Lung (tissue), 12 donors: ENCODE measurements around the gene RNF215. TPM values are rescaled to one million over a fixed set of nuclear protein-coding genes. Genes with fewer than 3 reads are reported as not detected.

Experiments used
- ATAC-seq: fragments of 200-7000 bp; cut with Tn5 transposase; one replicate; pipeline ENCODE4 v1.9.1; 2020; ENCODE audit warnings: moderate number of reproducible peaks; ENCODE audit not compliant: insufficient read depth, low FRiP score
- DNase-seq, 3 donors: peaks; one replicate each; pipeline ENCODE4 v3.0.0-alpha.2; 2013 to 2017
- H3K27ac ChIP-seq, 2 donors: one replicate each; pipeline ENCODE4 v1.5.1; 2013; ENCODE audit warnings: mild to moderate bottlenecking in 2 of 2, moderate library complexity in 2 of 2, control low read depth in 1 of 2, inconsistent platforms in 1 of 2, low read depth in 1 of 2, low read length in 1 of 2
- H3K27me3 ChIP-seq, 3 donors: one replicate each; pipeline ENCODE4 v1.5.1; 2013; ENCODE audit warnings: low read length in 2 of 3; ENCODE audit not compliant: control insufficient read depth in 3 of 3, insufficient read depth in 3 of 3
- H3K36me3 ChIP-seq, 4 donors: one replicate each; pipeline ENCODE4 v1.5.1; 2013; ENCODE audit warnings: low read length in 4 of 4, mild to moderate bottlenecking in 1 of 4, moderate library complexity in 1 of 4; ENCODE audit not compliant: control insufficient read depth in 4 of 4, insufficient read depth in 4 of 4
- H3K4me1 ChIP-seq, 5 donors: one replicate each; pipeline ENCODE4 v1.5.1; 2013; ENCODE audit warnings: low read length in 5 of 5, mild to moderate bottlenecking in 2 of 5, moderate library complexity in 1 of 5; ENCODE audit not compliant: control insufficient read depth in 5 of 5, insufficient read depth in 5 of 5
- H3K4me3 ChIP-seq: one replicate; pipeline ENCODE4 v1.5.1; 2013; ENCODE audit warnings: mild to moderate bottlenecking, control low read depth, moderate library complexity
- H3K9ac ChIP-seq, 2 donors: one replicate each; pipeline ENCODE4 v1.5.1; 2013; ENCODE audit warnings: low read length in 2 of 2, control low read depth in 1 of 2; ENCODE audit not compliant: insufficient read depth in 1 of 2
- H3K9me3 ChIP-seq, 4 donors: one replicate each; pipeline ENCODE4 v1.5.1; 2013; ENCODE audit warnings: low read length in 3 of 4, mild to moderate bottlenecking in 1 of 4, moderate library complexity in 1 of 4; ENCODE audit not compliant: control insufficient read depth in 4 of 4, insufficient read depth in 3 of 4
- WGBS, 2 donors: extraction: QIAGEN DNeasy Blood & Tissue Kit; methylation state at CpG; one replicate each; pipeline ENCODE4 v1.1.7; 2013; 5-methylcytosine and 5-hydroxymethylcytosine counted together
- polyA plus RNA-seq, 2 donors: library from polyadenylated mRNA; stranded (reverse); fragments of 200-250 nt; gene quantifications; one replicate each; pipeline ENCODE4 v1.2.1, GENCODE V29; 2013
- total RNA-seq, 2 donors: library from RNA; depleted of rRNA in 1 of 2; stranded (reverse); fragments of >200 nt in 1 of 2; gene quantifications; one replicate each; pipeline ENCODE4 v1.2.1, GENCODE V29; 2014 to 2021
- TF ChIP-seq, protein P1 (sequence below): IDR thresholded peaks from 2 replicates; pipeline ENCODE4 v1.5.1; 2012; ENCODE audit warnings: mild to moderate bottlenecking; ENCODE audit errors: control extremely low read depth, extremely low read depth
- donor health status: control.
- donor health status: control.
- donor health status: Bipolar disorder and iron deficiency.
- donor health status: healthy.
- donor health status: DM: yes; HTN: yes; CAD: no.

RNF215 gene
- total and polyA plus RNA-seq, 4 donors = 8.5 to 19.7 (median 9.6) TPM

DNA sequence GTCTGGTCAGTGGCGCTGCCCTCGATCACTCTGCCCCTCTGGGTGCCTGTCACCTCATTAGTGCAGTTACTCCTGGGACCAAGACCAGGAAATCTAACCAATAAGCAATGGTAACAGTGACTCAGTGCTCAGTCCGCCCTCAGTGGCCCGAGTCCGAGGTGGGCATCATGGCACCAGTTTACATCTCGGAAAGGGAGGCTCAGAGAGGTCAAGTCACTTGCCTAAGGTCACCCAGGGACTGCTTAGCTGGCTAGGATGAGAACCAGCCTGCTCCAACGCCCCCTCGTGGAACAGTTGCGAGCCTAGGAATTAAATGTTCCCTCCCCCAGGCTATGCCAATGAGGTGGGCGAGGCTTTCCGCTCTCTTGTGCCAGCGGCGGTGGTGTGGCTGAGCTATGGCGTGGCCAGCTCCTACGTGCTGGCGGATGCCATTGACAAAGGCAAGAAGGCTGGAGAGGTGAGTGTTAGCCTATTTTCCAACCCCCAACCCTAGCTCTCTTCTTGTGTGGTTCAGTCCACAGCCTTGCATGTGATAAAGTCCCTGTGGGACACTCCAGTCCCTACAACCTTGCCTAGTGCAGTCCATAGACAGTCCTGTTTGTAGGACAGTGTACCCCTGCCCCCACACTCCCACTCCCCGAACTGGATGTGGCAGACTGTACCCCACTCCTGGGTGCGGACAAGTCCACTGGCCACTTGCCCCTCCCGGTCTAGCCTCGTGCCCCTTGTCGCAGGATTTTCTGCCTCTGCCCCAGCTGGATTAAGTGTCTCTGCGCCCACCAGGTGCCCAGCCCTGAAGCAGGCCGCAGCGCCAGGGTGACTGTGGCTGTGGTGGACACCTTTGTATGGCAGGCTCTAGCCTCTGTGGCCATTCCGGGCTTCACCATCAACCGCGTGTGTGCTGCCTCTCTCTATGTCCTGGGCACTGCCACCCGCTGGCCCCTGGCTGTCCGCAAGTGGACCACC is 39.5 kb upstream of the RNF215 start:
- no peak overlapping the region for H3K9ac ChIP-seq
- no peaks in the 10 kb centered on the region for H3K36me3 ChIP-seq
- TF ChIP-seq, protein P1, sequence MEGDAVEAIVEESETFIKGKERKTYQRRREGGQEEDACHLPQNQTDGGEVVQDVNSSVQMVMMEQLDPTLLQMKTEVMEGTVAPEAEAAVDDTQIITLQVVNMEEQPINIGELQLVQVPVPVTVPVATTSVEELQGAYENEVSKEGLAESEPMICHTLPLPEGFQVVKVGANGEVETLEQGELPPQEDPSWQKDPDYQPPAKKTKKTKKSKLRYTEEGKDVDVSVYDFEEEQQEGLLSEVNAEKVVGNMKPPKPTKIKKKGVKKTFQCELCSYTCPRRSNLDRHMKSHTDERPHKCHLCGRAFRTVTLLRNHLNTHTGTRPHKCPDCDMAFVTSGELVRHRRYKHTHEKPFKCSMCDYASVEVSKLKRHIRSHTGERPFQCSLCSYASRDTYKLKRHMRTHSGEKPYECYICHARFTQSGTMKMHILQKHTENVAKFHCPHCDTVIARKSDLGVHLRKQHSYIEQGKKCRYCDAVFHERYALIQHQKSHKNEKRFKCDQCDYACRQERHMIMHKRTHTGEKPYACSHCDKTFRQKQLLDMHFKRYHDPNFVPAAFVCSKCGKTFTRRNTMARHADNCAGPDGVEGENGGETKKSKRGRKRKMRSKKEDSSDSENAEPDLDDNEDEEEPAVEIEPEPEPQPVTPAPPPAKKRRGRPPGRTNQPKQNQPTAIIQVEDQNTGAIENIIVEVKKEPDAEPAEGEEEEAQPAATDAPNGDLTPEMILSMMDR = peak; percentile 69
- H3K27ac ChIP-seq = peak overlapping the region; percentile 85 to 88
- no peaks in the 10 kb centered on the region for H3K9me3 ChIP-seq
- ATAC-seq = peak; percentile 22
- H3K27me3 ChIP-seq = no peaks in the 10 kb centered on the region
- peak; percentile 77 to 84 (median 81) for DNase-seq
- H3K4me3 ChIP-seq = no peak overlapping the region
- 51 to 62% methylated on average over 29 of the region's 29 CpGs for WGBS, 2 donors
- H3K4me1 ChIP-seq = peaks cover 11 to 29% (median 15%) of the 10 kb centered on the region in 5 donors

DNA sequence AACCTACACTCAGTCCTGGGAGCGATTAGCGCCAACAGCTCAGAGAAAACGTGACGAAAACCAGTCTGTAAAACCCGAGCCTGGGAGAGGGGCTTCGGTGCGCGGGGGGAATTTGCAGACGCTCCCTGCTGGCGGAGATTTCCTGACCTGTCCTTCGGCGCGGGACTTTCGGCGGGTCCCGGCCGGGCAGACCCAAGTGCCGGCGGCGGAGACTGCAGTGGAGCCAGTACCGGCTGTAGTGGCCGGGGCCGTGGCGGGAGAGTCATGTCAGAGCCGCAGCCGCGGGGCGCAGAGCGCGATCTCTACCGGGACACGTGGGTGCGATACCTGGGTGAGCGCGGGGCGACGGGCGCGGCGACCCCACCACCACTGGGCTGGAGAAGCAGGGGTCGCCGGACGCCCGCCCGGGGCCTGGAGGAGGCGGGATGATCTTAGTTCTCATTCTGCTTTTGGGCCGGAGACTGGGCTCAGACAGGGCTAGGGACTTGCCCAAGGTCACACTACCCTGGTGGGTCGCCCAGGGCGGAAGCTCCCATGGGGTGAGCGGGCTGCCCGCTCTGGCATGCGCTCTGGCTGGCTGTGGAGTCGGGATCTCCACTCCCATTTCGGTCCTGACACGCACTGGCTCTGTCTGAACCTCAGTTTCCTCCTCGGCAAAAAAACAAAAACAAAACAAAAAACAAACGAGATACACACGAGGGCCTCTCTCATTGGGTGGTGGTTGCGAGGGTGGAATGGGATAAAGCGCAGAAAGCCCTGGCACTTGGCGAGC is 38.6 kb upstream of the RNF215 start, which contains the start of gene MTFP1:
MTFP1 (plus strand) TSS at position 153 of the 772 bp plus-strand sequence; CDS start at position 265, 112 bp downstream.
- Histone ChIP-seq H3K4me3 (peak within 1 kb of the TSS; percentile 72), H3K27me3 (no peaks in the 10 kb centered on the region), H3K36me3 (no peaks in the 10 kb centered on the region), H3K27ac (peak within 1 kb of the TSS; percentile 88 to 96), H3K9ac (peak within 1 kb of the TSS in 1 of 2 donors; percentile 76), H3K9me3 (no peaks in the 10 kb centered on the region), H3K4me1 (peaks cover 11 to 29% (median 17%) of the 10 kb centered on the region in 5 donors)
- TF ChIP-seq, protein P1 = no peak
- 2 to 4% methylated on average over 56 to 61 of the region's 61 CpGs for WGBS, 2 donors
- DNase-seq = peak; percentile 82 to 88 (median 86)
- ATAC-seq = no peak

DNA sequence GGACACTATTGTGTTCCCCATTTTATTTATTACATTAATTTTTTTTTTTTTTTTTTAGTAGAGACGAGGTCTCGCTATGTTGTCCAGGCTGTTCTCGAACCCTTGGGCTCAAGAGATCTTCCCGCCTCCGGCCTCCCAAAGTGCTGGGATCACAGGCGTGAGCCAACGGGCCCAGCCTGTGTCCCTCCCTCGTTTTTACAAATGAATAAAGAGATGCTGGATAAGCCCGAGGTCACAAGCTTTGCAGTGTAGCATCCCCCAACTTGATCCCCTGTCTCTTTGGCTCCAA is 38.1 kb upstream of the RNF215 start:
- Histone ChIP-seq H3K27me3 (no peaks in the 10 kb centered on the region), H3K4me3 (peak overlapping the region; percentile 72), H3K9me3 (no peaks in the 10 kb centered on the region), H3K9ac (no peak overlapping the region), H3K4me1 (peaks cover 11 to 29% (median 17%) of the 10 kb centered on the region in 5 donors), H3K36me3 (peaks cover 0 to 5% (median under 1%) of the 10 kb centered on the region in 4 donors), H3K27ac (peak overlapping the region; percentile 85 to 88)
- no peak for DNase-seq
- TF ChIP-seq, protein P1 = no peak
- 8 to 15% methylated on average over 9 of the region's 9 CpGs for WGBS, 2 donors
- ATAC-seq = no peak
